ENCODE results near the gene RAPGEF2.

DNA sequence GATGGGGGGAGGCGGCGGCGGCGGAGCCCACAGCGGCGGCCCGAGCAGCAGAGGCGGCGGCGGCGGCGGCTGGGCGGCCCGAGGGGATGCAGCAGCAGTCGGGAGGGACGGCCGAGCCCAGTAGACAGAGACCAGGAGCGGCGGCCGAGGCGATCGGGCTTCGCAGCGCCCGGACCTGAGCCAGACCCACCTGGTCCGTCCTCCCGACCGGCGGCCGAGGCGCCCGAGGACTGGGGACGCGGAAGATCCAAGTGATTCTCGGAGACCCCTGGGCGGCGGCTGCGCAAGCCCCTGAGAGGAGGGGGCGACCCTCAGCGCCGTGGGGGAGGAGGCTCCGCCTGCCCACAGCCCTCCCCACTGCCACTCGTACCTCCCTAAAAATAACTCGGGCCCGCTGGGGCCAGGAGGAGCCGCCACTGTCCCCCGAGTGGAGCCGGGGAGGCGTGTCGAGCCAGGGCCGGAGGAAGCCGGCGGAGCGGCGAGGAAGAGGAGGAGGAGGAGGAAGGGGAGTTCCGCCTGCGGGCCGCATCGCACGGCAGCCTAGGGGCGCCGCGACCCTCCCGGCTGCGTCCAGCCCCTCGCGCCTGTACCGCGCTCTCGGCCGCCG is 608 bp downstream of the RAPGEF2 start:
- TF ChIP-seq, protein P1, sequence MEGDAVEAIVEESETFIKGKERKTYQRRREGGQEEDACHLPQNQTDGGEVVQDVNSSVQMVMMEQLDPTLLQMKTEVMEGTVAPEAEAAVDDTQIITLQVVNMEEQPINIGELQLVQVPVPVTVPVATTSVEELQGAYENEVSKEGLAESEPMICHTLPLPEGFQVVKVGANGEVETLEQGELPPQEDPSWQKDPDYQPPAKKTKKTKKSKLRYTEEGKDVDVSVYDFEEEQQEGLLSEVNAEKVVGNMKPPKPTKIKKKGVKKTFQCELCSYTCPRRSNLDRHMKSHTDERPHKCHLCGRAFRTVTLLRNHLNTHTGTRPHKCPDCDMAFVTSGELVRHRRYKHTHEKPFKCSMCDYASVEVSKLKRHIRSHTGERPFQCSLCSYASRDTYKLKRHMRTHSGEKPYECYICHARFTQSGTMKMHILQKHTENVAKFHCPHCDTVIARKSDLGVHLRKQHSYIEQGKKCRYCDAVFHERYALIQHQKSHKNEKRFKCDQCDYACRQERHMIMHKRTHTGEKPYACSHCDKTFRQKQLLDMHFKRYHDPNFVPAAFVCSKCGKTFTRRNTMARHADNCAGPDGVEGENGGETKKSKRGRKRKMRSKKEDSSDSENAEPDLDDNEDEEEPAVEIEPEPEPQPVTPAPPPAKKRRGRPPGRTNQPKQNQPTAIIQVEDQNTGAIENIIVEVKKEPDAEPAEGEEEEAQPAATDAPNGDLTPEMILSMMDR (IDR thresholded peaks at IDR 0.05), result no peak
- TF ChIP-seq ZFX (IDR thresholded peaks at IDR 0.05; ENCODE audit: borderline replicate concordance), result no peak

Measured in 22Rv1 (cell line).